Large intestine (tissue), 3 donors: ENCODE results near the gene PLP2. TPM values are rescaled to one million over a fixed set of nuclear protein-coding genes. Genes with fewer than 3 reads are reported as not detected.
A peak's percentile ranks its signal among the peaks of the same experiment; 100 is the strongest.

Source experiments
- DNase-seq, 2 donors: peaks; one replicate each; pipeline versions ENCODE4 v3.0.0 to v3.0.0-alpha.2; 2013
- H3K27ac ChIP-seq: one replicate; pipeline ENCODE4 v1.5.1; 2013; ENCODE audit warnings: low read length
- H3K27me3 ChIP-seq: 2 replicates; pipeline ENCODE4 v1.6.1; 2013; ENCODE audit warnings: low read length; ENCODE audit not compliant: control insufficient read depth, insufficient read depth
- H3K36me3 ChIP-seq: 2 replicates; pipeline ENCODE4 v1.6.1; 2013; ENCODE audit warnings: low read length; ENCODE audit not compliant: control insufficient read depth, insufficient read depth
- H3K4me1 ChIP-seq: one replicate; pipeline ENCODE4 v1.6.1; 2013; ENCODE audit warnings: low read length; ENCODE audit not compliant: control insufficient read depth, insufficient read depth
- H3K4me3 ChIP-seq: one replicate; pipeline ENCODE4 v1.5.1; 2013; ENCODE audit warnings: low read length
- H3K9me3 ChIP-seq: one replicate; pipeline ENCODE4 v1.6.1; 2013; ENCODE audit warnings: mild to moderate bottlenecking, low read depth, low read length, moderate library complexity; ENCODE audit not compliant: control insufficient read depth
- WGBS: methylation state at CpG from one replicate; pipeline ENCODE4 v1.1.5; 2013; ENCODE audit warnings: low lambda C conversion rate; ENCODE audit not compliant: insufficient coverage; 5-methylcytosine and 5-hydroxymethylcytosine counted together
- polyA plus RNA-seq: library from polyadenylated mRNA; unstranded; fragments of 120-200 nt; gene quantifications from one replicate; pipeline ENCODE4 v1.2.1, GENCODE V29; 2013

Gene PLP2
- polyA plus RNA-seq, 1 donor = 118 TPM

- no peaks in the 10 kb centered on the region for H3K4me1 ChIP-seq
- H3K9me3 ChIP-seq = no peaks in the 10 kb centered on the region
- DNase-seq = no peak
- H3K4me3 ChIP-seq = no peak overlapping the region
- no CpG with 5 or more reads among the region's 13 CpGs for WGBS
- H3K27ac ChIP-seq = no peak overlapping the region
- H3K27me3 ChIP-seq = peaks cover 7% of the 10 kb centered on the region
- H3K36me3 ChIP-seq = no peaks in the 10 kb centered on the region
These were observed 25.9 kb downstream of the PLP2 start for GRCh38 chrX:49197543-49198087.

GRCh38 chrX:49198540-49199314 lies 27.0 kb downstream of the PLP2 start:
- H3K27ac ChIP-seq = no peak overlapping the region
- H3K36me3 ChIP-seq = no peaks in the 10 kb centered on the region
- no peaks in the 10 kb centered on the region for H3K9me3 ChIP-seq
- no peaks in the 10 kb centered on the region for H3K4me1 ChIP-seq
- peaks cover 7% of the 10 kb centered on the region for H3K27me3 ChIP-seq
- no CpG with 5 or more reads among the region's 12 CpGs for WGBS
- DNase-seq = no peak
- H3K4me3 ChIP-seq = no peak overlapping the region

GRCh38 chrX:49199315-49199595 lies 27.6 kb downstream of the PLP2 start:
- DNase-seq = no peak
- Histone ChIP-seq H3K4me1 (no peaks in the 10 kb centered on the region), H3K4me3 (peak overlapping the region; percentile 26)

DNA sequence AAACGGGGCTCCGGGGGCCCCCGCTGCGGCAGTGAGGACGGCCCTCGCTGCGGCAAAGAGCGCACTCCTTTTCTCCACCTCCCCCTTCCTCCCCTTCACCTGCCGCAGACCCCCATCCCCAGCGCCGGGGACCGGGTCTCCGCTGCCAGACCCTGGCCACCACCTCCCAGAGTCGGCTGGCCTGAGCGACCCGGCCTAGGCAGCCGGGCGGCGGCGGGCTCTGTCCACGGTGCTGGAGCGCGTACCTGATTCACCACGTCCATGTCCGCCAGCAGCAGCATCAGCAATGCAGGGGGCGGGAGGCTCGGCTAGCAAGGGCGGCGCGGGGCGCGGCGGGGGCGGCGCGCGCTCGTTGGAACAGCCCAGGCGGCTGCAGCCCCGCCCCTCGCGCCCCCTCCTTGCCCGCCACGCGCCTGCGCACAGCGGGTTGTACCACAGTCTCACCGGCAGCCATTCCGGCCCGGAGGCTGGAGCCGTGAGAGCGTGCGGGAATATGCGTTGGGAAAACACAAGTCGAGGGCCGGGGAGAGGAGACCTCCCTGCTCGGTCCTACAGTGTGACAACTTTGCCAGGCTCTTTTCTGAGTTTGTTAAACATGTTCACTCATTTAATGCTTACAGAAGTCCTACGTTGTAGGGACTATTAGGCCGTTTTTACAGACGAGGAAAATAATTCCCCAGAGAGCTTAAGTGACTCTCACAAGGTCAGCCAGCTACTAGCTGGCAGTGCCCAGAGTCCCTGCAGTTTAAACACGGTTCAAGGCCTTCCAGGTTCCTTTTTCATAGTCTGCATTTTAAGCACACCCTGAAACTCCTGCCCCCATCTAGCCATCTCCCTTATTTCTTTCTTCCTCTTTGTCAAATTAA lies 28.4 kb downstream of the PLP2 start, which contains the start of gene SYP:
TSS of gene SYP (minus strand) at position 288 of the 866 bp plus-strand sequence. CDS start at position 281, 7 bp downstream.
- H3K36me3 ChIP-seq = no peaks in the 10 kb centered on the region
- peak within 1 kb of the TSS; percentile 65 for H3K27ac ChIP-seq
- peaks cover 7% of the 10 kb centered on the region for H3K27me3 ChIP-seq
- WGBS = no CpG with 5 or more reads among the region's 61 CpGs
- no peaks in the 10 kb centered on the region for H3K9me3 ChIP-seq
- H3K4me1 ChIP-seq = no peaks in the 10 kb centered on the region
- DNase-seq = peak; percentile 72 to 89
- peak within 1 kb of the TSS; percentile 38 for H3K4me3 ChIP-seq

More at GRCh38 chrX:49199315-49199595, 27.6 kb downstream of the PLP2 start:
- no peaks in the 10 kb centered on the region for H3K9me3 ChIP-seq
- no peak overlapping the region for H3K27ac ChIP-seq
- WGBS = no CpG with 5 or more reads among the region's 11 CpGs
- no peaks in the 10 kb centered on the region for H3K36me3 ChIP-seq
- H3K27me3 ChIP-seq = peaks cover 7% of the 10 kb centered on the region

DNA sequence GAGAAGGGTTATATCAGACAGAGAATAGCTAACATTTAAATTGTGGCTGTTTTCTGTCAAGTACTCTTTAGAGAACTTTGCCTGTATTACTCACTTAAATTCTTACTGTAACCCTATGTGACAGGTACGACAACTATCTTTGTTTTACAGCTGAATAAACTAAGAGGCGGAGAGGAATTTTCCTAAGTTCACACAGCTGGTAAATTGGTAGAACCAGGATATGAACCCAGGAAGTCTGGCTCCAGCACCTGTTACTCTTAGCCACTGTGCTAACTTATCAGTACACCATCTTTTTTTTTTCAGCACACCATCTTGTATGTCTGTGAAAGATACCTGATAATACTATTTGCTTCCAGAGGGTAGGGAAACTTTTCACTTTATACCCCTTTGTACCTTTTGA lies 30.3 kb downstream of the PLP2 start:
- H3K4me1 ChIP-seq = no peaks in the 10 kb centered on the region
- H3K27me3 ChIP-seq = peaks cover 7% of the 10 kb centered on the region
- DNase-seq = no peak
- 20% methylated on average over 1 of the region's 2 CpGs for WGBS
- no peak overlapping the region for H3K4me3 ChIP-seq
- H3K36me3 ChIP-seq = no peaks in the 10 kb centered on the region
- no peak overlapping the region for H3K27ac ChIP-seq
- H3K9me3 ChIP-seq = no peaks in the 10 kb centered on the region

GRCh38 chrX:49203536-49203935 lies 31.8 kb downstream of the PLP2 start:
- no peak overlapping the region for H3K4me3 ChIP-seq
- no peaks in the 10 kb centered on the region for H3K4me1 ChIP-seq
- H3K27me3 ChIP-seq = peaks cover 7% of the 10 kb centered on the region
- H3K9me3 ChIP-seq = no peaks in the 10 kb centered on the region
- DNase-seq = no peak
- H3K36me3 ChIP-seq = no peaks in the 10 kb centered on the region
- H3K27ac ChIP-seq = no peak overlapping the region
- WGBS = no CpG with 5 or more reads among the region's 3 CpGs

DNA sequence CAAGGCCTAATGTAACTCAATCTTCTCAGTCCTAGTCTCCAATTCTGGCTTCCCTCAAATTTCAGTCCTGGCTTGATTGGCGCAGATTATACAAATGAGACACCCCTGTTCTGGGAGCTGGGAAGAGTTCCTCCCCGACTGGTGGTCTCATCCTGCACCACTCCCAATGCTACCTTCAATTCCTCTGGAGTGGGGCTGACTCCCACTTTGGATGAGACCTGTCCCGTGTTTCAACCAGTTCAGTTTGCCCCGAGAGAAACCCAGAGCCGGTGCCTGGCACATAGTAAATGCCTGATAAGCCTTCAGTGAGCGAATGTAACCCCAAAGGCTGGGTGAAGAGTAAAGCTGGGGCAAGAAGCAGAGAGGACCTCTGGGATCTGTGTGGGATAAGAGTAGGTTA lies 32.3 kb downstream of the PLP2 start:
- Histone ChIP-seq H3K27me3 (peaks cover 4% of the 10 kb centered on the region), H3K4me1 (no peaks in the 10 kb centered on the region), H3K4me3 (no peak overlapping the region), H3K9me3 (no peaks in the 10 kb centered on the region), H3K36me3 (no peaks in the 10 kb centered on the region), H3K27ac (no peak overlapping the region)
- DNase-seq = no peak
- no CpG with 5 or more reads among the region's 6 CpGs for WGBS

DNA sequence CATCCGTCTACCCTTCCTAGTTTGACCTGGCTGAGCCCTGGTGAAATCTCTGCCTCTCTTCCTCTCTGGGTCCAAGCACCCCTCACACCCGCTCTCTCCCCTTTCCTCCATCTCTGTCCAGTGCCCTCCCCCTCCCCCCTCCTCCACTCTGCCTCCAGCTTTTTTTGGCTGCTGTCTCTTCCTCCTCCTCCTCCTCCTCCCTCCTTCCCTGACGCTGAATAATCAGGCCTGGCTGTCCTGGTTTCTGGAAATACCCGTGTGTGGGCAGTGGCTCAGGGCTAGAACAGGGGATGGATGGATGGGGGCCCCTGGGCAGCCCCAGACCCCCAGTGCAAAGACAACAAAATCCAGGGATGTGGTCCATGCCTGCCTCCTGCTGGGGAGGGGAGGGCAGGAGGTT lies 33.0 kb downstream of the PLP2 start:
- 100% methylated on average over 1 of the region's 4 CpGs for WGBS
- Histone ChIP-seq H3K9me3 (no peaks in the 10 kb centered on the region), H3K4me3 (no peak overlapping the region), H3K27me3 (peaks cover 5% of the 10 kb centered on the region), H3K4me1 (no peaks in the 10 kb centered on the region), H3K27ac (no peak overlapping the region), H3K36me3 (no peaks in the 10 kb centered on the region)
- DNase-seq = no peak

GRCh38 chrX:49205443-49205842 lies 33.7 kb downstream of the PLP2 start:
- H3K27me3 ChIP-seq = peaks cover 9% of the 10 kb centered on the region
- WGBS = no CpG with 5 or more reads among the region's 13 CpGs
- H3K36me3 ChIP-seq = no peaks in the 10 kb centered on the region
- H3K9me3 ChIP-seq = no peaks in the 10 kb centered on the region
- no peak overlapping the region for H3K27ac ChIP-seq
- no peak overlapping the region for H3K4me3 ChIP-seq
- no peak for DNase-seq
- H3K4me1 ChIP-seq = no peaks in the 10 kb centered on the region

GRCh38 chrX:49206543-49206942 lies 34.8 kb downstream of the PLP2 start:
- Histone ChIP-seq H3K36me3 (no peaks in the 10 kb centered on the region), H3K27ac (no peak overlapping the region), H3K9me3 (no peaks in the 10 kb centered on the region), H3K4me3 (no peak overlapping the region), H3K27me3 (peaks cover 9% of the 10 kb centered on the region), H3K4me1 (no peaks in the 10 kb centered on the region)
- WGBS = no CpG with 5 or more reads among the region's 8 CpGs
- DNase-seq = no peak
